NCI-H69 (cell line): Measurements from ENCODE around the gene OR10V1.
"Not testable (repeated sequence)": the region's sequence is repeated elsewhere in the genome, so short reads cannot be mapped to it uniquely, and the experiment has no call there.

ENCODE experiments used
- DNase-seq: peaks from one replicate; lab custom pipeline; 2025; lab: John Stamatoyannopoulos, UW

The OR10V1 gene

GRCh38 chr11:59708537-59708936 is 5.1 kb downstream of the OR10V1 start:
- DNase-seq = no peak

GRCh38 chr11:59707371-59707770 is 6.3 kb downstream of the OR10V1 start:
- DNase-seq = no peak

- DNase-seq = no peak
Measured at GRCh38 chr11:59706518-59707285, 6.9 kb downstream of the OR10V1 start.

GRCh38 chr11:59705294-59705693 is 8.4 kb downstream of the OR10V1 start:
- DNase-seq = no peak

GRCh38 chr11:59703515-59703914 is 10.1 kb downstream of the OR10V1 start:
- DNase-seq = not testable (repeated sequence)

GRCh38 chr11:59700157-59700556 is 13.5 kb downstream of the OR10V1 start:
- not testable (repeated sequence) for DNase-seq

- DNase-seq = no peak
Measured at GRCh38 chr11:59698506-59698905, 15.1 kb downstream of the OR10V1 start.

GRCh38 chr11:59692915-59693314 is 20.7 kb downstream of the OR10V1 start:
- DNase-seq = no peak

- DNase-seq = no peak
Measured at GRCh38 chr11:59691156-59691555, 22.5 kb downstream of the OR10V1 start.

GRCh38 chr11:59689015-59689414 is 24.6 kb downstream of the OR10V1 start:
- DNase-seq = no peak

- peak; percentile 77 for DNase-seq
Measured at GRCh38 chr11:59681260-59681725, 32.4 kb downstream of the OR10V1 start.

- DNase-seq = peak; percentile 82
Measured at GRCh38 chr11:59680287-59681154, 33.1 kb downstream of the OR10V1 start.

GRCh38 chr11:59679347-59679746 is 34.3 kb downstream of the OR10V1 start:
- no peak for DNase-seq

- no peak for DNase-seq
Measured at GRCh38 chr11:59678813-59679165, 34.9 kb downstream of the OR10V1 start.

GRCh38 chr11:59678118-59678812 is 35.4 kb downstream of the OR10V1 start:
- DNase-seq = no peak

GRCh38 chr11:59676205-59676604 is 37.4 kb downstream of the OR10V1 start:
- DNase-seq = no peak

- DNase-seq = no peak
Measured at GRCh38 chr11:59674291-59674690, 39.4 kb downstream of the OR10V1 start.

- no peak for DNase-seq
Measured at GRCh38 chr11:59673291-59673690, 40.4 kb downstream of the OR10V1 start.

GRCh38 chr11:59671471-59671870 is 42.2 kb downstream of the OR10V1 start:
- DNase-seq = no peak

- DNase-seq = no peak
Measured at GRCh38 chr11:59669611-59670009, 44.0 kb downstream of the OR10V1 start.

- DNase-seq = peak; percentile 99
Measured at GRCh38 chr11:59668950-59669610, 44.6 kb downstream of the OR10V1 start, which contains the start of gene PATL1. PATL1 (minus strand) TSS chr11:59669037; CDS start chr11:59668895, 142 bp downstream.
